Neural cell (in vitro differentiated cells): ENCODE results near the gene OR6J1.

Experiments used
- EP300 ChIP-seq: fragments of 450-650 bp; conservative IDR thresholded peaks from 2 replicates; pipeline ENCODE4 v1.6.1; 2014; ENCODE audit warnings: antibody characterized with exemption, mild to moderate bottlenecking, moderate library complexity; ENCODE audit not compliant: poor library complexity, severe bottlenecking
- EZH2 ChIP-seq: fragments of 200-600, 300-800 bp; shearing (Covaris generic), sonication (generic); IDR thresholded peaks from 2 replicates; pipeline ENCODE4 v1.6.1; 2014; ENCODE audit warnings: antibody characterized with exemption, low read length, borderline replicate concordance, mild to moderate bottlenecking; ENCODE audit not compliant: insufficient read depth, poor library complexity, severe bottlenecking
- SMC3 ChIP-seq: fragments of 450-650 bp; conservative IDR thresholded peaks from 2 replicates; pipeline ENCODE4 v1.6.1; 2014; ENCODE audit warnings: antibody characterized with exemption, mild to moderate bottlenecking, moderate library complexity; ENCODE audit not compliant: poor library complexity
- TF ChIP-seq, protein P1 (sequence below): fragments of 450-650 bp; IDR thresholded peaks from 2 replicates; pipeline ENCODE4 v1.5.1; 2014; ENCODE audit warnings: antibody characterized with exemption, mild to moderate bottlenecking, moderate library complexity; ENCODE audit not compliant: poor library complexity, severe bottlenecking

DNA sequence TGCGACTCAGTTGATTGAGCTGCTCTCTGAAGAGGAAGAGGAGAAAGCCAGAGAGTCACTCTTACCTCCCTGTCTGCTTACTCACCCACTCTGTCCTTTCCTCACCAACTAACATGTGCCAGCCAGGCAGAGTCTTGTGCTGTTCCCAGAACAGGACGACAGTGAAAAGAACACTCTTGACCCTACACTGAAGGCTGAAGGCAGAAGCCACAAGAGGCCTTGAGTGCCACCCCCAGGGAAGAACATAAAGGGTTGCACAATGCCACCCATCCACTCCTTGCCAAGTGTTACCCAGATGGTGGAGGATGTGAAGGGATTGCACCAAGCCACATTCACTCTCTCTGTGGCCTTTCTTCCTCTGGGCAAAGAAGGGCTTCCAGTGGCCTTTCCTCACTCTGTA, 33.2 kb downstream of the OR6J1 start:
- TF ChIP-seq, protein P1, sequence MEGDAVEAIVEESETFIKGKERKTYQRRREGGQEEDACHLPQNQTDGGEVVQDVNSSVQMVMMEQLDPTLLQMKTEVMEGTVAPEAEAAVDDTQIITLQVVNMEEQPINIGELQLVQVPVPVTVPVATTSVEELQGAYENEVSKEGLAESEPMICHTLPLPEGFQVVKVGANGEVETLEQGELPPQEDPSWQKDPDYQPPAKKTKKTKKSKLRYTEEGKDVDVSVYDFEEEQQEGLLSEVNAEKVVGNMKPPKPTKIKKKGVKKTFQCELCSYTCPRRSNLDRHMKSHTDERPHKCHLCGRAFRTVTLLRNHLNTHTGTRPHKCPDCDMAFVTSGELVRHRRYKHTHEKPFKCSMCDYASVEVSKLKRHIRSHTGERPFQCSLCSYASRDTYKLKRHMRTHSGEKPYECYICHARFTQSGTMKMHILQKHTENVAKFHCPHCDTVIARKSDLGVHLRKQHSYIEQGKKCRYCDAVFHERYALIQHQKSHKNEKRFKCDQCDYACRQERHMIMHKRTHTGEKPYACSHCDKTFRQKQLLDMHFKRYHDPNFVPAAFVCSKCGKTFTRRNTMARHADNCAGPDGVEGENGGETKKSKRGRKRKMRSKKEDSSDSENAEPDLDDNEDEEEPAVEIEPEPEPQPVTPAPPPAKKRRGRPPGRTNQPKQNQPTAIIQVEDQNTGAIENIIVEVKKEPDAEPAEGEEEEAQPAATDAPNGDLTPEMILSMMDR: no peak
- TF ChIP-seq EZH2 (no peak), EP300 (no peak), SMC3 (no peak)
